ENCODE data around the gene STPG4. TPM values are rescaled to one million over a fixed set of nuclear protein-coding genes. Genes with fewer than 3 reads are reported as not detected.

The STPG4 gene
- total RNA-seq, 1 donor from 2014 or later = 0.64 TPM

DNA sequence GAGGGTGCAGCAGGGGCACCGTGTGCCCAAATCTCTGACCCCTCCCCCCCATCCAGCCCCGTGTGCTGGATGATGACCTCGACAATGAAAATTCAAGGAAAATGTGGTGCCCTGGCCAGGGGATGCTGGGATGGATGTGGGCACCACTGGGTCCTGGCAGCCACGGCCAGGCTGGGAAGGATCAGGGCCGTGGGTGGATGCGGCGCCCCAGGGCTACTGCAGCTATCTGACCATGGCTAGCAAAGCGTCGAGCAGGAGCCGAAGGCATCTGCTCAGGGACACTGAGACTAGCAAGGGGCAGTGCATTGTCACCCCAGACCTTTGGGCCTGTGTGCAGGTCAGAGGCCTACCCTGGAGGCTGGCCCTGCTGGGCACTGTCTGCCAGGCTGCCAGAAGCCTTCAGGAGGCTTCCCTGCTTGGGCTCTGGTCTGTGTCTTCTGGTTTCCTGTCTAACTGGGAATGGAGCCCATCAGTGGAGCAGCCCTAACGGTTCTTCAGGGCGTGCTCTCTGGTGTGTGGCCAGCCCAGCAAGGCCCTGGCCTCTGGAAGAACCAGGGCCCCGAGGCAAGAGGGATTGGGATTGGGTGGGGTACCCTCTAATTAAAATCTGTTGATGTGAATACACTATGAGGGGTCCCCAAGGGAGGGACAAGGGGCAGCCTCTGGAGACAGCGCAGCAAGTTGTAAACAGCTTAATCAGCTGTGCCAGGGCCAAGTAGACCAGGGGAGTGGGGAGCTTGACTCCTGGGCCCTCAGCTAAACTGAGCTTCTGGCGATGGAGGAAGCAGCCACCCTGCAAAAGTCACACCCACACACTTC lies 98.0 kb downstream of the STPG4 start:
- H3K4me1 ChIP-seq (ENCODE audit: insufficient read depth, low read length) = peaks cover 33% of the 10 kb centered on the region
- no peak overlapping the region for H3K4me3 ChIP-seq (ENCODE audit: insufficient read depth, low read depth, low read length)
- H3K36me3 ChIP-seq (ENCODE audit: insufficient read depth, low read length) = peaks cover 9% of the 10 kb centered on the region
- DNase-seq (ENCODE audit: low read depth) = no peak
- peaks cover 22% of the 10 kb centered on the region for H3K4me1 Mint-ChIP-seq (ENCODE audit: low read depth, unreplicated experiment)
- no peaks in the 10 kb centered on the region for H3K27me3 ChIP-seq (ENCODE audit: insufficient read depth, low read length)
- H4K20me1 ChIP-seq (ENCODE audit: insufficient read depth, low read length) = no peaks in the 10 kb centered on the region
- TF ChIP-seq EZH2 (IDR thresholded peaks at IDR 0.05; ENCODE audit: insufficient read depth, low read length) (no peak), CTCF (IDR thresholded peaks at IDR 0.05; ENCODE audit: insufficient read depth, low read depth, low read length) (no peak)
- H3K27me3 Mint-ChIP-seq (ENCODE audit: low read depth, unreplicated experiment) = no peaks in the 10 kb centered on the region
- no peaks in the 10 kb centered on the region for H3K9me3 Mint-ChIP-seq (ENCODE audit: unreplicated experiment)
- peak overlapping the region; percentile 55 for H3K27ac ChIP-seq (ENCODE audit: low read depth, low read length)
- peak overlapping the region; percentile 66 for H3K4me2 ChIP-seq (ENCODE audit: low read length)
- peaks cover 30% of the 10 kb centered on the region for H3K36me3 Mint-ChIP-seq (ENCODE audit: low read depth, unreplicated experiment)
- H3K79me2 ChIP-seq (ENCODE audit: insufficient read depth, low read length) = no peaks in the 10 kb centered on the region
- no peak overlapping the region for H3K4me3 Mint-ChIP-seq (ENCODE audit: unreplicated experiment)
- H3K9me3 ChIP-seq (ENCODE audit: insufficient read depth, low read depth, low read length) = no peaks in the 10 kb centered on the region
- peak overlapping the region; percentile 94 for H3K27ac Mint-ChIP-seq (ENCODE audit: unreplicated experiment)
- FAIRE-seq = no peak
- H3K9ac ChIP-seq (ENCODE audit: low read length) = peak overlapping the region; percentile 28
- H2AFZ ChIP-seq (ENCODE audit: low read depth, low read length) = no peak overlapping the region

DNA sequence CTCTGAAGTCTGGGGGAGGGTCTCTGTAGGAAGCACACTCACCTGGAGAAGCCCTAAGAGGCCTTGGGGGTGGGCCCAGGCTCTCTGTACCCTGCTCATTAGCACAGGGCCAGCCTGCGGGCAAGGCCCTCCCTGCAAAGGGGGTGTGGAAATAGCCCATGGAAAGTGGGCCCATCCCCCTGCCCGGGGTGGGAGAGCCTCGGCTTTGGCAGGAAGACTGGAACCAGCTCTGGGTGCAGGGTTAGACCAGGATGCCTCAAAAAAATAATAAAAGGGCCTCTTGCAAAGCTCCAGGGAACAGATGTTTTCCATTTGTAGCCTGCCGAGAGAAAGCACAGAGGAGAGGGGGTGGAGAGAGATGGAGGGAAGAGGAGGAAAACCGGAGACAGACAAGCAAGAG lies 98.7 kb downstream of the STPG4 start:
- no peaks in the 10 kb centered on the region for H3K9me3 Mint-ChIP-seq (ENCODE audit: unreplicated experiment)
- Histone ChIP-seq H3K9me3 (ENCODE audit: insufficient read depth, low read depth, low read length) (no peaks in the 10 kb centered on the region), H2AFZ (ENCODE audit: low read depth, low read length) (no peak overlapping the region), H4K20me1 (ENCODE audit: insufficient read depth, low read length) (no peaks in the 10 kb centered on the region), H3K4me2 (ENCODE audit: low read length) (peak overlapping the region; percentile 66), H3K27me3 (ENCODE audit: insufficient read depth, low read length) (no peaks in the 10 kb centered on the region), H3K27ac (ENCODE audit: low read depth, low read length) (peak overlapping the region; percentile 55), H3K4me3 (ENCODE audit: insufficient read depth, low read depth, low read length) (no peak overlapping the region), H3K9ac (ENCODE audit: low read length) (peak overlapping the region; percentile 28), H3K36me3 (ENCODE audit: insufficient read depth, low read length) (peaks cover 9% of the 10 kb centered on the region), H3K79me2 (ENCODE audit: insufficient read depth, low read length) (no peaks in the 10 kb centered on the region), H3K4me1 (ENCODE audit: insufficient read depth, low read length) (peaks cover 33% of the 10 kb centered on the region)
- no peak for FAIRE-seq
- peaks cover 29% of the 10 kb centered on the region for H3K36me3 Mint-ChIP-seq (ENCODE audit: low read depth, unreplicated experiment)
- no peak overlapping the region for H3K4me3 Mint-ChIP-seq (ENCODE audit: unreplicated experiment)
- peaks cover 22% of the 10 kb centered on the region for H3K4me1 Mint-ChIP-seq (ENCODE audit: low read depth, unreplicated experiment)
- peak; percentile 55 for DNase-seq (ENCODE audit: low read depth)
- H3K27ac Mint-ChIP-seq (ENCODE audit: unreplicated experiment) = peak overlapping the region; percentile 24
- H3K27me3 Mint-ChIP-seq (ENCODE audit: low read depth, unreplicated experiment) = no peaks in the 10 kb centered on the region
- TF ChIP-seq CTCF (IDR thresholded peaks at IDR 0.05; ENCODE audit: insufficient read depth, low read depth, low read length) = no peak
- no peak for TF ChIP-seq EZH2 (IDR thresholded peaks at IDR 0.05; ENCODE audit: insufficient read depth, low read length)

GRCh38 chr2:47054868-47055267 lies 100.2 kb downstream of the STPG4 start:
- Histone ChIP-seq H3K4me2 (ENCODE audit: low read length) (no peak overlapping the region), H4K20me1 (ENCODE audit: insufficient read depth, low read length) (no peaks in the 10 kb centered on the region), H3K4me3 (ENCODE audit: insufficient read depth, low read depth, low read length) (no peak overlapping the region), H3K79me2 (ENCODE audit: insufficient read depth, low read length) (no peaks in the 10 kb centered on the region), H2AFZ (ENCODE audit: low read depth, low read length) (no peak overlapping the region), H3K9ac (ENCODE audit: low read length) (no peak overlapping the region), H3K9me3 (ENCODE audit: insufficient read depth, low read depth, low read length) (no peaks in the 10 kb centered on the region), H3K27me3 (ENCODE audit: insufficient read depth, low read length) (no peaks in the 10 kb centered on the region), H3K36me3 (ENCODE audit: insufficient read depth, low read length) (peaks cover 9% of the 10 kb centered on the region), H3K27ac (ENCODE audit: low read depth, low read length) (no peak overlapping the region), H3K4me1 (ENCODE audit: insufficient read depth, low read length) (peaks cover 33% of the 10 kb centered on the region)
- TF ChIP-seq CTCF (IDR thresholded peaks at IDR 0.05; ENCODE audit: insufficient read depth, low read depth, low read length) = no peak
- TF ChIP-seq EZH2 (IDR thresholded peaks at IDR 0.05; ENCODE audit: insufficient read depth, low read length) = no peak
- Mint-ChIP-seq H3K4me1 (ENCODE audit: low read depth, unreplicated experiment) (peaks cover 22% of the 10 kb centered on the region), H3K9me3 (ENCODE audit: unreplicated experiment) (no peaks in the 10 kb centered on the region), H3K27ac (ENCODE audit: unreplicated experiment) (no peak overlapping the region), H3K27me3 (ENCODE audit: low read depth, unreplicated experiment) (no peaks in the 10 kb centered on the region), H3K4me3 (ENCODE audit: unreplicated experiment) (no peak overlapping the region), H3K36me3 (ENCODE audit: low read depth, unreplicated experiment) (peaks cover 30% of the 10 kb centered on the region)
- no peak for DNase-seq (ENCODE audit: low read depth)
- FAIRE-seq = no peak

Measured in astrocyte (in vitro differentiated cells and primary cell).